ENCODE measurements around the gene IFI27L1. TPM values are rescaled to one million over a fixed set of nuclear protein-coding genes. Genes with fewer than 3 reads are reported as not detected.

IFI27L1 gene
- polyA plus RNA-seq, 3 donors = 2.1 to 3.1 (median 2.2) TPM

GRCh38 chr14:94116701-94117100, 35.6 kb downstream of the IFI27L1 start:
- no peak overlapping the region for H3K27ac ChIP-seq (ENCODE audit: low read depth in 1 of 2, low read length in 2 of 2)
- H3K36me3 ChIP-seq (replicated peaks in 1 of 2; ENCODE audit: control insufficient read depth in 1 of 2, insufficient read depth in 2 of 2, low read length in 2 of 2) = no peaks in the 10 kb centered on the region
- Mint-ChIP-seq H3K27ac (no peak overlapping the region), H3K36me3 (no peaks in the 10 kb centered on the region), H3K4me1 (peaks cover 12% of the 10 kb centered on the region), H3K4me3 (no peak overlapping the region), H3K27me3 (ENCODE audit: low read depth in 3 of 3) (peaks cover 12 to 20% (median 15%) of the 10 kb centered on the region in 3 donors), H3K9me3 (peaks cover 10 to 24% (median 18%) of the 10 kb centered on the region in 7 donors)
- DNase-seq = no peak
- no peaks in the 10 kb centered on the region for H3K79me2 ChIP-seq (ENCODE audit: insufficient read depth, low read length)
- no peak overlapping the region for H2AFZ ChIP-seq (ENCODE audit: insufficient read depth, low read depth, low read length, poor library complexity, severe bottlenecking)
- H3K4me2 ChIP-seq (replicated peaks; ENCODE audit: extremely low read depth, low read length, poor library complexity, severe bottlenecking) = no peak overlapping the region
- WGBS (ENCODE audit: insufficient coverage) = 94% methylated on average over 2 of the region's 10 CpGs
- no peak overlapping the region for H3K9ac ChIP-seq (ENCODE audit: insufficient read depth, low read length, poor library complexity, severe bottlenecking)
- peaks cover 12 to 25% of the 10 kb centered on the region in 2 donors for H3K9me3 ChIP-seq (replicated peaks in 1 of 2; ENCODE audit: control insufficient read depth in 1 of 2, insufficient read depth in 1 of 2, low read length in 2 of 2)
- intact Hi-C loops (cut with micrococcal nuclease) = no loop called here
- TF ChIP-seq CTCF (IDR thresholded peaks at IDR 0.05) = no peak
- H3K4me3 ChIP-seq (replicated peaks in 1 of 3; ENCODE audit: low read depth in 2 of 3, low read length in 3 of 3) = no peak overlapping the region
- H3K4me1 ChIP-seq (ENCODE audit: control insufficient read depth in 1 of 2, insufficient read depth in 2 of 2, low read length in 2 of 2) = peaks cover 10% of the 10 kb centered on the region in 2 donors
- H3K27me3 ChIP-seq (ENCODE audit: control insufficient read depth in 2 of 2, insufficient read depth in 2 of 2, low read length in 2 of 2) = peaks cover 0 to 2% of the 10 kb centered on the region in 2 donors
- no peaks in the 10 kb centered on the region for H4K20me1 ChIP-seq (ENCODE audit: insufficient read depth, low read length)

GRCh38 chr14:94117856-94118255, 36.7 kb downstream of the IFI27L1 start:
- peaks cover 9 to 18% (median 15%) of the 10 kb centered on the region in 3 donors for H3K27me3 Mint-ChIP-seq (ENCODE audit: low read depth in 3 of 3)
- peaks cover 12 to 25% of the 10 kb centered on the region in 2 donors for H3K9me3 ChIP-seq (replicated peaks in 1 of 2; ENCODE audit: control insufficient read depth in 1 of 2, insufficient read depth in 1 of 2, low read length in 2 of 2)
- intact Hi-C loops (cut with micrococcal nuclease) = no loop called here

More at GRCh38 chr14:94117856-94118255, 36.7 kb downstream of the IFI27L1 start:
- peaks cover 12% of the 10 kb centered on the region for H3K4me1 Mint-ChIP-seq
- Histone ChIP-seq H3K4me2 (replicated peaks; ENCODE audit: extremely low read depth, low read length, poor library complexity, severe bottlenecking) (no peak overlapping the region), H3K9ac (ENCODE audit: insufficient read depth, low read length, poor library complexity, severe bottlenecking) (no peak overlapping the region), H3K4me1 (ENCODE audit: control insufficient read depth in 1 of 2, insufficient read depth in 2 of 2, low read length in 2 of 2) (peaks cover 10% of the 10 kb centered on the region in 2 donors), H2AFZ (ENCODE audit: insufficient read depth, low read depth, low read length, poor library complexity, severe bottlenecking) (no peak overlapping the region), H3K27me3 (ENCODE audit: control insufficient read depth in 2 of 2, insufficient read depth in 2 of 2, low read length in 2 of 2) (peaks cover 0 to 2% of the 10 kb centered on the region in 2 donors), H3K79me2 (ENCODE audit: insufficient read depth, low read length) (no peaks in the 10 kb centered on the region), H3K27ac (ENCODE audit: low read depth in 1 of 2, low read length in 2 of 2) (no peak overlapping the region), H4K20me1 (ENCODE audit: insufficient read depth, low read length) (no peaks in the 10 kb centered on the region), H3K36me3 (replicated peaks in 1 of 2; ENCODE audit: control insufficient read depth in 1 of 2, insufficient read depth in 2 of 2, low read length in 2 of 2) (no peaks in the 10 kb centered on the region), H3K4me3 (replicated peaks in 1 of 3; ENCODE audit: low read depth in 2 of 3, low read length in 3 of 3) (no peak overlapping the region)
- H3K36me3 Mint-ChIP-seq = no peaks in the 10 kb centered on the region
- peaks cover 10 to 24% (median 18%) of the 10 kb centered on the region in 7 donors for H3K9me3 Mint-ChIP-seq
- no peak for TF ChIP-seq CTCF (IDR thresholded peaks at IDR 0.05)
- H3K27ac Mint-ChIP-seq = no peak overlapping the region
- H3K4me3 Mint-ChIP-seq = no peak overlapping the region
- DNase-seq = no peak
- 93% methylated on average over 4 of the region's 9 CpGs for WGBS (ENCODE audit: insufficient coverage)

All from CD14-positive monocyte (primary cell).